AG09319 (cell line): ENCODE results near the gene AKAP1.

ENCODE experiments used
- DNase-seq: peaks from one replicate; pipeline ENCODE4 v3.0.0-alpha.2; 2010; ENCODE audit warnings: low read depth; ENCODE audit errors: extremely low read depth
- TF ChIP-seq, protein P1 (sequence below): IDR thresholded peaks from 2 replicates; pipeline ENCODE4 v1.5.1; 2011; ENCODE audit warnings: low read depth, mild to moderate bottlenecking, inconsistent platforms, low read length, moderate library complexity

The AKAP1 gene

DNA sequence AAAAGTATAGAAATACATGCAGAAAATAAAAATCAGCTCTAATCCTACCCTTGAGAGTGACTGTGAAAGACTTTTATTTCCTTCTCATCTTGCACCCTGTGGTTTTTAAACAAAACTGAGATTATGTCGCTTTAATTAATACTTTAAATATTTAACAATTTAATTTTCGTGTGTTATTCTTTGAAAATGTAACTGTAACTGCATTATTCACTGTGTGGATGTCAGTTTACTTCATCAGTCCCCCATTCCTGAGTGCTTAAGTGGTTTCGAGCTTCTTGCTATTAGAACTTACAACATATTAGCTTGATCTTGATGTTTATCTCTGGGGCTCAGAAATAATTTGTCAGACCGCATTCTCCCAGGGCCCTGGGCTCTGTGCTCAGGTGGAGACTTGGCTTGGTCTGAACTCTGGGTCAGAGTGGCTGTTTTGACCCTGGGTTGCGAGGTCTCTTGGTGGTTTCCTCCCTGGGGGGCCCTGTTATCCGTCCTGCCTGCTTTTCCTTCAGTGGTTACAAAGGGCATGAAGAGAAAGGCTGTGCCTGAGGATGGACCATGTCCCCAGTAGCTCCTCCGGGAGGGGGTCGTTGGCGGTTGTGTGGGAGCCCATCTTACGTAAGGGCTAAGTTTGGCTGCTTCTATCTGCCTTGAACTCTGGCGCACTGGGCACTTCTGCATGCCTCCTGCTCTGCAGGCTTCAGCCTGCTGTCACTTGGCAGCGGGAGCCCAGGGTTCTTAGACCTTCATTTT lies 25.7 kb downstream of the AKAP1 start:
- DNase-seq = no peak

DNA sequence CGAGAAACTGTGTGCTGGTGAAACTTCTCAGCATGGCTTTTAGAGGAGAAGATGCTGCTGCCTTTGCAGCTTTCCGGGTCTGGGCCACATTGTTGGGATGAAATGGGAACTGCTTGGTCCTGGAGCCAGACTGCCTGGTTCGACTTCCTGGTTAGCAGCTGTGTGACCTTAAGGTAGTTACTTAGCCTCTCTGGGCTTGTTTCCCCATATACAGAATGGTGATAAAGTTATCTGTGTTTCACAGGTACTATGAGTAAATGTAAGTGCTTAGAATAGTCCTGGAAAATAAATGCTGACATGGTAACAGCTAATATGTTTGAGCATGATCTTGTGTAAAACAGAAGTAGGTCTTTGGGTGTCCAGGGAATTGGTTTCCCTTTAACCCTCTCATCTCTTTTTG lies 26.3 kb downstream of the AKAP1 start:
- TF ChIP-seq, protein P1, sequence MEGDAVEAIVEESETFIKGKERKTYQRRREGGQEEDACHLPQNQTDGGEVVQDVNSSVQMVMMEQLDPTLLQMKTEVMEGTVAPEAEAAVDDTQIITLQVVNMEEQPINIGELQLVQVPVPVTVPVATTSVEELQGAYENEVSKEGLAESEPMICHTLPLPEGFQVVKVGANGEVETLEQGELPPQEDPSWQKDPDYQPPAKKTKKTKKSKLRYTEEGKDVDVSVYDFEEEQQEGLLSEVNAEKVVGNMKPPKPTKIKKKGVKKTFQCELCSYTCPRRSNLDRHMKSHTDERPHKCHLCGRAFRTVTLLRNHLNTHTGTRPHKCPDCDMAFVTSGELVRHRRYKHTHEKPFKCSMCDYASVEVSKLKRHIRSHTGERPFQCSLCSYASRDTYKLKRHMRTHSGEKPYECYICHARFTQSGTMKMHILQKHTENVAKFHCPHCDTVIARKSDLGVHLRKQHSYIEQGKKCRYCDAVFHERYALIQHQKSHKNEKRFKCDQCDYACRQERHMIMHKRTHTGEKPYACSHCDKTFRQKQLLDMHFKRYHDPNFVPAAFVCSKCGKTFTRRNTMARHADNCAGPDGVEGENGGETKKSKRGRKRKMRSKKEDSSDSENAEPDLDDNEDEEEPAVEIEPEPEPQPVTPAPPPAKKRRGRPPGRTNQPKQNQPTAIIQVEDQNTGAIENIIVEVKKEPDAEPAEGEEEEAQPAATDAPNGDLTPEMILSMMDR = no peak
- no peak for DNase-seq

More for the DNA sequence above, 25.7 kb downstream of the AKAP1 start:
- TF ChIP-seq, protein P1 = no peak

DNA sequence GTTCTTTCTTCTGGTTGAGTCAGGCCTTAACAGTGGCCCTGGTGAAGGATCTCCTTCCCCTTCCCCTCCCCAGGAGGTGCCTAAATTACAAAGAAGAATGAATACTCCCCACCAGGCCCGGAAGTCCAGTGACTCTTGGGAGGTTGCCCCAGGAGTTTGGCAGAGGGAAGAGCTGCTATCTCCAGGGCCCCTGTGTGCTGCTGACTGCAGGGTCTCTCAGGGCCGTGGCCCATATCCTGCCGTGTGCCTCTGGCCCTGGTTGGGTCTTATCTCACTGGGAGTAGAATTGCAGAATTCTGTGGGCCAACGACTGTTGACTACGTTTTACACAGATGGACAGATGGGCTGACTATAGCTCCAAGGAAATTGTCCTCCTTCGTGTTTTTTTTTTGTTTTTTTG lies 28.0 kb downstream of the AKAP1 start:
- TF ChIP-seq, protein P1 = no peak
- no peak for DNase-seq

DNA sequence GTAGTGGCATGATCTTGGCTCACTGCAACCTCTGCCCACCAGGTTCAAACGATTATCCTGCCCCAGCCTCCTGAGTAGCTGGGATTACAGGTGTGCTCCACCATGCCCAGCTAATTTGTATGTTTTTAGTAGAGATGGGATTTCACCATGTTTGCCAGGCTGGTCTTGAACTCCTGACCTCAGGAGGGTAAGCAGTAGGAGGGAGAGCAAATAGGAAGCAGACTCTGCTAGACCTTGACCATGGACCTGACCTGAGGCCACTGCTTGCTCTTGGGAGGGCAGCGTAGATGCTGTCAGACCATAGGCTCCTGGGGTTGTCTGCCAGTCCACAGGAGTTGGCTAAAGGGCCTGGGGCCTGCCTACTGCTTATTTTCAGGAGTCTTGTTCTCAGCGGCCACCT lies 28.6 kb downstream of the AKAP1 start:
- TF ChIP-seq, protein P1 = no peak
- DNase-seq = no peak

DNA sequence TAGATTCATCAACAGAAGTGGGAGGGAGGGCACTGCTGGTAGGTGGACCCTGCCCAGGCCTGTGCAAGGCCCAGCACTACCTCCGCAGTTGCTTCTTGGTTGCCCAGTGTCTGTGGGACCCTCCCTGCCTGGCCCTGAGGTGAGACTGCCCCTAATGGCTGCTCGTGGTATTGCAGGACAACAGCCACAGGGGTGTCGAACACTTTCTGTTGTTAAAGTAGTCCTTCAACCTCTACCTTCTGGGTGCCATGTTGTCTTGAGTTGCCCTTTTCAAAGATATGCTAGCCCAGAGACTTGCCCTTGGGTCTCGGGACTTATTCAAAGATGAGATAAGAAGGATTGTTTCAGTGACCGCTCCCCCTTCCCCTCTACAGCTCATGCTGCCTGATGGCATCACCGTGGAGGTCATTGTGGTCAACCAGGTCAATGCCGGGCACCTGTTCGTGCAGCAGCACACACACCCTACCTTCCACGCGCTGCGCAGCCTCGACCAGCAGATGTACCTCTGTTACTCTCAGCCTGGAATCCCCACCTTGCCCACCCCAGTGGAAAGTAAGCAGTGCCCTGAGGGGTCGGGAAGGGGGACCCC lies 29.1 kb downstream of the AKAP1 start:
- DNase-seq = no peak
- TF ChIP-seq, protein P1 = peak; percentile 80

DNA sequence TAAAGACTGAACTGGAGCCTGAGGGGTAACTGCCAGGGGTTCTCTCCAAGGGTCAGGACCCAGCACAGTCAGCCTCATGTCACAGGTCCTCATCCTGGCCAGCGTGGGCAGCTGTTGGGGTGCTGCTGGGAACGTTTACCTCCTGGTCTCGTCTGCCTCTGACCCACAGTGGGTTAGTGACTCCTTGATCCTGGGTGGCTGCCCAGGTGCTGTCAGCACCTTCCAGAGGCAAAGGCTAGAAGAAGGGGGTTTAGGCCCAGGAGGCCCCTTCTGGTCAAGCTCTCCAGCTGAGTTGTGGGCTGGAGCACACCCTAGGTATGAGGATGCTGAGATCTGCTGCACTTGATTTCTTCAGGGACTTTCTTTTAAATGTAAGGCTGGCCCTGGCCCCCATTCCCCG lies 30.3 kb downstream of the AKAP1 start:
- DNase-seq = no peak
- TF ChIP-seq, protein P1 = no peak

DNA sequence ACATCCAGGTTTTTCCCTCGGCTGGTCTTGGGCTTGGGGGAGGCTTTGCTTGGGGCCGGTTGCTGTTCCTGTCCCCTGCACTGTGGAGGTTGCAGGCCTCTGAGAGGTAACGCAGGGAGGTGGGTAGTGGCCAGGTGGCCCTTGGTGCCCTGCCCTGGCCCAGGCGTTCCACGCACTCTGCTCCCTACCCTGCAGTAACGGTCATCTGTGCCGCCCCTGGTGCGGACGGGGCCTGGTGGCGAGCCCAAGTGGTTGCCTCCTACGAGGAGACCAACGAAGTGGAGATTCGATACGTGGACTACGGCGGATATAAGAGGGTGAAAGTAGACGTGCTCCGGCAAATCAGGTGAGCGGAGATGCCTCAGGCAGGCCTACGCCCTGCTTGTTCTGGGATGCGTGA lies 30.9 kb downstream of the AKAP1 start:
- TF ChIP-seq, protein P1 = no peak
- no peak for DNase-seq
